ENCODE measurements around the gene AFF2. TPM values are rescaled to one million over a fixed set of nuclear protein-coding genes. Genes with fewer than 3 reads are reported as not detected.

AFF2 gene
- total RNA-seq, 1 experiment from 2014 or later = 0.05 TPM

GRCh38 chrX:148942754-148943153 lies 442.3 kb downstream of the AFF2 start:
- ChIA-PET RAD21 (ENCODE audit: low non-redundant PET in 1 of 2, low total read pairs in 2 of 2, uncharacterized antibody in 2 of 2, unreplicated experiment in 2 of 2) (no interaction called here), CTCF (no interaction called here), POLR2A (no interaction called here)
- no peak overlapping the region for H3K27ac ChIP-seq (ENCODE audit: low read depth, low read length)
- TF ChIP-seq EZH2 (IDR thresholded peaks at IDR 0.05) (no peak), JUND (IDR thresholded peaks at IDR 0.05) (no peak), CEBPB (IDR thresholded peaks at IDR 0.05; ENCODE audit: low read depth) (no peak), YY1 (IDR thresholded peaks at IDR 0.05; ENCODE audit: extremely low read depth, insufficient replicate concordance, low read depth, low read length) (no peak), EGR1 (IDR thresholded peaks at IDR 0.05; ENCODE audit: low read depth) (no peak), ATF3 (IDR thresholded peaks at IDR 0.05) (no peak), CTCF (IDR thresholded peaks at IDR 0.05 in 2 of 3, conservative IDR thresholded peaks at IDR 0.05 in 1 of 3; ENCODE audit: borderline replicate concordance in 1 of 3, insufficient read depth in 1 of 3, low read depth in 2 of 3, low read length in 2 of 3) (no peak)
- H2AFZ ChIP-seq (ENCODE audit: low read depth, low read length, poor library complexity, severe bottlenecking) = no peak overlapping the region
- H3K4me2 ChIP-seq (ENCODE audit: low read length) = no peak overlapping the region
- H3K79me2 ChIP-seq (ENCODE audit: insufficient read depth, low read length) = no peaks in the 10 kb centered on the region
- H3K4me1 ChIP-seq (ENCODE audit: control insufficient read depth in 1 of 2, insufficient read depth in 2 of 2, low read length in 2 of 2) = no peaks in the 10 kb centered on the region
- no peak overlapping the region for H3K9ac ChIP-seq (ENCODE audit: low read length)
- no TSS peak for BruUV-seq (replicated peaks)
- no peak overlapping the region for H3K4me3 ChIP-seq (replicated peaks in 1 of 2; ENCODE audit: low read depth in 1 of 2, low read length in 2 of 2)
- H3K36me3 ChIP-seq (ENCODE audit: control insufficient read depth in 1 of 2, insufficient read depth in 2 of 2, low read length in 2 of 2) = no peaks in the 10 kb centered on the region
- no peaks in the 10 kb centered on the region for H4K20me1 ChIP-seq (ENCODE audit: insufficient read depth)
- intact Hi-C loops (cut with micrococcal nuclease) = no loop called here
- DNase-seq (ENCODE audit: low read depth, low spot score) (no peak), ATAC-seq (no peak)
- H3K9me2 ChIP-seq (ENCODE audit: insufficient read depth) = no peaks in the 10 kb centered on the region
- no peaks in the 10 kb centered on the region for H3K9me3 ChIP-seq (ENCODE audit: control insufficient read depth in 1 of 2, insufficient read depth in 1 of 2, low read depth in 1 of 2, low read length in 2 of 2)
- H3K27me3 ChIP-seq (ENCODE audit: insufficient read depth, low read length) = no peaks in the 10 kb centered on the region

- Histone ChIP-seq H3K4me2 (ENCODE audit: low read length) (no peak overlapping the region), H3K79me2 (ENCODE audit: insufficient read depth, low read length) (no peaks in the 10 kb centered on the region), H4K20me1 (ENCODE audit: insufficient read depth) (no peaks in the 10 kb centered on the region), H2AFZ (ENCODE audit: low read depth, low read length, poor library complexity, severe bottlenecking) (no peak overlapping the region), H3K9me2 (ENCODE audit: insufficient read depth) (no peaks in the 10 kb centered on the region), H3K27ac (ENCODE audit: low read depth, low read length) (no peak overlapping the region), H3K9ac (ENCODE audit: low read length) (no peak overlapping the region), H3K9me3 (ENCODE audit: control insufficient read depth in 1 of 2, insufficient read depth in 1 of 2, low read depth in 1 of 2, low read length in 2 of 2) (no peaks in the 10 kb centered on the region), H3K4me3 (replicated peaks in 1 of 2; ENCODE audit: low read depth in 1 of 2, low read length in 2 of 2) (no peak overlapping the region), H3K4me1 (ENCODE audit: control insufficient read depth in 1 of 2, insufficient read depth in 2 of 2, low read length in 2 of 2) (no peaks in the 10 kb centered on the region), H3K27me3 (ENCODE audit: insufficient read depth, low read length) (no peaks in the 10 kb centered on the region), H3K36me3 (ENCODE audit: control insufficient read depth in 1 of 2, insufficient read depth in 2 of 2, low read length in 2 of 2) (no peaks in the 10 kb centered on the region)
- ChIA-PET CTCF (no interaction called here), RAD21 (ENCODE audit: low non-redundant PET in 1 of 2, low total read pairs in 2 of 2, uncharacterized antibody in 2 of 2, unreplicated experiment in 2 of 2) (no interaction called here), POLR2A (no interaction called here)
- DNase-seq (ENCODE audit: low read depth, low spot score) (no peak), ATAC-seq (no peak)
- TF ChIP-seq MAX (IDR thresholded peaks at IDR 0.05) (no peak), FOSL1 (IDR thresholded peaks at IDR 0.05; ENCODE audit: low read depth) (no peak)
- intact Hi-C loops (cut with micrococcal nuclease) = no loop called here
- no TSS peak for BruUV-seq (replicated peaks)
Measured at GRCh38 chrX:148947399-148947975, 447.1 kb downstream of the AFF2 start.

All from HCT116 (cell line).